ENCODE data around the gene HNRNPA2B1.
A peak's percentile ranks its signal among the peaks of the same experiment; 100 is the strongest.
"Not testable (repeated sequence)": the region's sequence is repeated elsewhere in the genome, so short reads cannot be mapped to it uniquely, and the experiment has no call there.

Gene HNRNPA2B1

GRCh38 chr7:26155531-26156375 is 44.8 kb downstream of the HNRNPA2B1 start:
- DNase-seq (ENCODE audit: extremely low read depth, low read depth): no peak
- no peak for TF ChIP-seq CTCF (IDR thresholded peaks at IDR 0.05; ENCODE audit: low read depth, low read length)

GRCh38 chr7:26153823-26154783 is 46.4 kb downstream of the HNRNPA2B1 start:
- no peak for TF ChIP-seq CTCF (IDR thresholded peaks at IDR 0.05; ENCODE audit: low read depth, low read length)
- no peak for DNase-seq (ENCODE audit: extremely low read depth, low read depth)

- no peak for TF ChIP-seq CTCF (IDR thresholded peaks at IDR 0.05; ENCODE audit: low read depth, low read length)
- DNase-seq (ENCODE audit: extremely low read depth, low read depth): no peak
Measured at GRCh38 chr7:26153241-26153822, 47.2 kb downstream of the HNRNPA2B1 start.

GRCh38 chr7:26152782-26153240 is 47.7 kb downstream of the HNRNPA2B1 start:
- DNase-seq (ENCODE audit: extremely low read depth, low read depth): not testable (repeated sequence)

- TF ChIP-seq CTCF (IDR thresholded peaks at IDR 0.05; ENCODE audit: low read depth, low read length): no peak; the same call in 1 of the 2 replicates
- DNase-seq (ENCODE audit: extremely low read depth, low read depth): peak; percentile 14
Measured at GRCh38 chr7:26151953-26152781, 48.4 kb downstream of the HNRNPA2B1 start, which contains the start of gene NFE2L3. NFE2L3 (plus strand) TSS chr7:26152198; CDS start chr7:26152499, 301 bp downstream.

GRCh38 chr7:26151650-26151952 is 48.9 kb downstream of the HNRNPA2B1 start:
- no peak for DNase-seq (ENCODE audit: extremely low read depth, low read depth)
- TF ChIP-seq CTCF (IDR thresholded peaks at IDR 0.05; ENCODE audit: low read depth, low read length): no peak

- DNase-seq (ENCODE audit: extremely low read depth, low read depth): no peak
- no peak for TF ChIP-seq CTCF (IDR thresholded peaks at IDR 0.05; ENCODE audit: low read depth, low read length)
Measured at GRCh38 chr7:26151096-26151495, 49.5 kb downstream of the HNRNPA2B1 start.

Data from AG09319 (cell line).